ENCODE results near the gene SMOC2.

Gene SMOC2

DNA sequence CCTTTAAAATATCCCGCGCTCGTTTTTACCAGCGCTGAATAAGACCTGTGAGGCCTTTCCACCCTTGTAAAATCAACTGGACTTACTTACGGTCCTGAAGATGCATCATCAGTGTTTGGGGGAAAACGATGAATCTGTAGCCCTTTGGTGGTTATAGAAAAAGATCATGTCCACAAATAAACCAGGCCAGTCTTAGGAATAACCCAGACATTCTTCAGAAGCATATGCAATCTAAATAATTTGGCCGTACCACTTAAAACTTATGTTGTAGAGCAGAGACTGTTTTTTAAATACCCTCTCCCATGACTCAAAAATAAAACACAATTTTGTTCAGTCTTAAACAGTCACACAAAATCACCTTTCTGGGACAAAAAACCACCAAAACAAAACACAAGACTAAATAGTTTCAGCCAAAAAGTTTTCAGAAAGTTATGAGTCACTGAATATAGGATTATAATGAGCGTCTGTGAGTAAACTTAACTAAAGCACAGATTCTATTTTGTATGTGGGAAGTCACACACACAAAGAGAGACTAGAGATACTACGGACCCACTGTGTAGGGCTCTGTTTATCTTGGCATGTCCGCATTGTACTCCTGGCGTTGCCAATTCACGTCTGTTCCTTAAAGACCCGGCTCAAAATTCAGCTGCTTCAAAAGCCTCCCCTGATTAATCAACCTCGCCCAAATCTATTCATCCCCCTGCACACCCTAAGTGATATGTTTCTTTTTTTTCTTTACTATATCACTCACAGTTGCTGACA is 26.5 kb upstream of the SMOC2 start:
- TF ChIP-seq CEBPB (IDR thresholded peaks at IDR 0.05) (no peak), TEAD4 (IDR thresholded peaks at IDR 0.05) (no peak), ZBTB7A (IDR thresholded peaks at IDR 0.05; ENCODE audit: low read depth) (no peak), TCF12 (IDR thresholded peaks at IDR 0.05; ENCODE audit: low read depth) (no peak), RAD21 (IDR thresholded peaks at IDR 0.05; ENCODE audit: low read depth) (no peak), CREB1 (IDR thresholded peaks at IDR 0.05; ENCODE audit: low read depth) (no peak), EGR1 (IDR thresholded peaks at IDR 0.05) (no peak), TAF1 (IDR thresholded peaks at IDR 0.05; ENCODE audit: low read depth) (no peak), FOXM1 (IDR thresholded peaks at IDR 0.05; ENCODE audit: borderline replicate concordance, low read depth) (no peak), YY1 (IDR thresholded peaks at IDR 0.05; ENCODE audit: low read depth) (no peak), NFIC (IDR thresholded peaks at IDR 0.05) (no peak)
- TF ChIP-seq, protein P1, sequence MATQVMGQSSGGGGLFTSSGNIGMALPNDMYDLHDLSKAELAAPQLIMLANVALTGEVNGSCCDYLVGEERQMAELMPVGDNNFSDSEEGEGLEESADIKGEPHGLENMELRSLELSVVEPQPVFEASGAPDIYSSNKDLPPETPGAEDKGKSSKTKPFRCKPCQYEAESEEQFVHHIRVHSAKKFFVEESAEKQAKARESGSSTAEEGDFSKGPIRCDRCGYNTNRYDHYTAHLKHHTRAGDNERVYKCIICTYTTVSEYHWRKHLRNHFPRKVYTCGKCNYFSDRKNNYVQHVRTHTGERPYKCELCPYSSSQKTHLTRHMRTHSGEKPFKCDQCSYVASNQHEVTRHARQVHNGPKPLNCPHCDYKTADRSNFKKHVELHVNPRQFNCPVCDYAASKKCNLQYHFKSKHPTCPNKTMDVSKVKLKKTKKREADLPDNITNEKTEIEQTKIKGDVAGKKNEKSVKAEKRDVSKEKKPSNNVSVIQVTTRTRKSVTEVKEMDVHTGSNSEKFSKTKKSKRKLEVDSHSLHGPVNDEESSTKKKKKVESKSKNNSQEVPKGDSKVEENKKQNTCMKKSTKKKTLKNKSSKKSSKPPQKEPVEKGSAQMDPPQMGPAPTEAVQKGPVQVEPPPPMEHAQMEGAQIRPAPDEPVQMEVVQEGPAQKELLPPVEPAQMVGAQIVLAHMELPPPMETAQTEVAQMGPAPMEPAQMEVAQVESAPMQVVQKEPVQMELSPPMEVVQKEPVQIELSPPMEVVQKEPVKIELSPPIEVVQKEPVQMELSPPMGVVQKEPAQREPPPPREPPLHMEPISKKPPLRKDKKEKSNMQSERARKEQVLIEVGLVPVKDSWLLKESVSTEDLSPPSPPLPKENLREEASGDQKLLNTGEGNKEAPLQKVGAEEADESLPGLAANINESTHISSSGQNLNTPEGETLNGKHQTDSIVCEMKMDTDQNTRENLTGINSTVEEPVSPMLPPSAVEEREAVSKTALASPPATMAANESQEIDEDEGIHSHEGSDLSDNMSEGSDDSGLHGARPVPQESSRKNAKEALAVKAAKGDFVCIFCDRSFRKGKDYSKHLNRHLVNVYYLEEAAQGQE (IDR thresholded peaks at IDR 0.05; ENCODE audit: low read depth), result no peak

DNA sequence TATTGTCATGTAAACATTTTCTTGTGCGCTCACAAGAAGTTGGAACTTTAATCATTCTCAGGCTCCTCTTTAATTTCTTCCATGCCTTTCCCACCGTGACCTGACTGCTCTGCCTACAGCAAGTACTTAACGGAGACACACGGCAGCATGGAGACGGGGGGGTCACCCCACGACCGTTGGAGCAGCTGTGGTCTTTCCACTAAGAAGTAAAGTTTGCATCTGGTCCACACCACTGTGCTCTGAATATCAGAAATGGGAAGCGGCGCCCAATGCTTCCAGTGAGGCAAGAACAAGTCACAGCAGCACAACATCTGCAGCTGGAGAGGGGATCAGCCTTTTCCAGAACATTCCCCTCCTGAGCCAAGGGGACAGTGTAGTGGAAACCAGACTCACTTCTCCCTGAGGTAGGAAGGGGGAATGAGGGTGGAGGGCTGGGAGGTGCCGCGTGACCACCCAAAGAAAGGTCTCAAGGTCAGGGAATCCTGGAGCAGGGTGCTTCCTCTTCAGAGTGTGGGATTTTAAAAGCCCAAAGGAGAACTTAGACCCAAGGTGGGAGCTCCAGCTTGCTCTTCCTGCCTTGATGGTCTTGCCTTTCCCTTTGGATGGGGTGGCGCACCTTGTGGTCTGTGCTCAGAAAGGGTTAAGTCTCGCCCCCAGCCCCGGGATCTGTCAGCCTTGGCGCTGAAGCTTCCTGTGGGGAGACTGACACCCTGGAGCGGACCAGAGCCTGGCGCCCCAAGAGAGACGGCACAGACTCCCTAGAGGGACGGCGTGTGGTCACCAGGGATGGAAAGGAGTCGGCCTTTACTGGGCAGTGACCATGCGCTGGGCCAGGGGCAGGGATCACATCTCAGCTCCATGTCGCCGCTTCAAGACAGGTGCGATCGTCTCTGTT is 25.6 kb upstream of the SMOC2 start:
- TF ChIP-seq TEAD4 (IDR thresholded peaks at IDR 0.05) (no peak), RAD21 (IDR thresholded peaks at IDR 0.05; ENCODE audit: low read depth) (no peak), CREB1 (IDR thresholded peaks at IDR 0.05; ENCODE audit: low read depth) (no peak), CEBPB (IDR thresholded peaks at IDR 0.05) (no peak), FOXM1 (IDR thresholded peaks at IDR 0.05; ENCODE audit: borderline replicate concordance, low read depth) (no peak), EGR1 (IDR thresholded peaks at IDR 0.05) (no peak), ZBTB7A (IDR thresholded peaks at IDR 0.05; ENCODE audit: low read depth) (no peak), EP300 (IDR thresholded peaks at IDR 0.05; ENCODE audit: borderline replicate concordance) (no peak), YY1 (IDR thresholded peaks at IDR 0.05; ENCODE audit: low read depth) (no peak), NFIC (IDR thresholded peaks at IDR 0.05) (no peak), TCF12 (IDR thresholded peaks at IDR 0.05; ENCODE audit: low read depth) (no peak), TAF1 (IDR thresholded peaks at IDR 0.05; ENCODE audit: low read depth) (no peak)
- TF ChIP-seq, protein P1 (IDR thresholded peaks at IDR 0.05; ENCODE audit: low read depth), result no peak
- TF ChIP-seq, protein P2, sequence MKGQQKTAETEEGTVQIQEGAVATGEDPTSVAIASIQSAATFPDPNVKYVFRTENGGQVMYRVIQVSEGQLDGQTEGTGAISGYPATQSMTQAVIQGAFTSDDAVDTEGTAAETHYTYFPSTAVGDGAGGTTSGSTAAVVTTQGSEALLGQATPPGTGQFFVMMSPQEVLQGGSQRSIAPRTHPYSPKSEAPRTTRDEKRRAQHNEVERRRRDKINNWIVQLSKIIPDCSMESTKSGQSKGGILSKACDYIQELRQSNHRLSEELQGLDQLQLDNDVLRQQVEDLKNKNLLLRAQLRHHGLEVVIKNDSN (IDR thresholded peaks at IDR 0.05), result no peak
- TF ChIP-seq, protein P3, sequence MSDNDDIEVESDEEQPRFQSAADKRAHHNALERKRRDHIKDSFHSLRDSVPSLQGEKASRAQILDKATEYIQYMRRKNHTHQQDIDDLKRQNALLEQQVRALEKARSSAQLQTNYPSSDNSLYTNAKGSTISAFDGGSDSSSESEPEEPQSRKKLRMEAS (IDR thresholded peaks at IDR 0.05), result no peak

DNA sequence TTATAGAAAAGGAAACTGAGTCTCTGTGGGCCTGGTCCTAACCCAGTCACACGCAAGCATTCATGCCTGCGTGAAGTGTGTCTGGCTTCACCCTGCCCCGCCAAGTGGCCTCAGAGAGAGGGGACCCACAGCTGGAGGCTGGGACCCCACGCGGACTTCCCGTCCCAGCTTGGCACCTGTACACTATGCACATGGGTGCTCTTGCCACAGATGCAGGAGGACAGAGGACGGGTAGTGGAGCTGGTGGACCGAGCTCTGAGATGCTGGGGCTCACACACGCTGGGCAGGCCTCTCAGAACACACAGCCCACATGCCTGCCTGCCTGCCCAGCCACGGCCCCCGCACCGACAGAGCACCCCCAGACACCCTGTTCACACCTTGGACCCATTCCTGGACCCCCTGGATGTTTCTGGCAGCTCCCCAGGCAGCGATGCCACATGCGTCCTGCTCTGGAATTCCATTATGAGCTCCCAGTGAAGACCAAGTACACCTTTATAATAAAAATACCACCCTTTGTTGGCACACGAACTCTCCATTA is 24.9 kb upstream of the SMOC2 start:
- no peak for TF ChIP-seq CREB1 (IDR thresholded peaks at IDR 0.05; ENCODE audit: low read depth)
- TF ChIP-seq TCF12 (IDR thresholded peaks at IDR 0.05; ENCODE audit: low read depth), result no peak
- no peak for TF ChIP-seq NFIC (IDR thresholded peaks at IDR 0.05)
- TF ChIP-seq, protein P3 (IDR thresholded peaks at IDR 0.05), result no peak
- no peak for TF ChIP-seq FOXM1 (IDR thresholded peaks at IDR 0.05; ENCODE audit: borderline replicate concordance, low read depth)

DNA sequence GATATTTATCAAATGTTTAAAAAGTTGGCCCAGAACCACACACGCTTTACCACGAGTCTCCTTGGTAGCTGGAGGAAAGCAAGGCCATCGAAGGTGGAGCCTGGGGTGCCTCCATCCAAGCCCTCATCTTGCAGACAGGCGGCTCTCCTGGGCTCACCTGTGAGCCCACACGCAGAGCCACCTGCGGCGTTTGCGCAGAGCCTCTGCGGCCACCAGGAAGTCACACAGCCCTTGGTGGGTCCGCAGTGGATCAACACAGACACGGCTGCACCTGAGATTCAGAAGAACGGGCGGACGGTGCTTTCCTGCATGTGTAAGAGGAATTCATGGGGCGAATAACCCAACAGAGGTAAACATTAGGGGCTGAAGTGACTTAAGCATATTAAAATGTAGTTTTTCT is 24.5 kb upstream of the SMOC2 start:
- TF ChIP-seq YY1 (IDR thresholded peaks at IDR 0.05; ENCODE audit: low read depth) (no peak), CREB1 (IDR thresholded peaks at IDR 0.05; ENCODE audit: low read depth) (no peak), NFIC (IDR thresholded peaks at IDR 0.05) (no peak), CEBPB (IDR thresholded peaks at IDR 0.05) (no peak), ZBTB7A (IDR thresholded peaks at IDR 0.05; ENCODE audit: low read depth) (no peak), TCF12 (IDR thresholded peaks at IDR 0.05; ENCODE audit: low read depth) (no peak), RAD21 (IDR thresholded peaks at IDR 0.05; ENCODE audit: low read depth) (no peak), FOXM1 (IDR thresholded peaks at IDR 0.05; ENCODE audit: borderline replicate concordance, low read depth) (no peak), TEAD4 (IDR thresholded peaks at IDR 0.05) (no peak), EP300 (IDR thresholded peaks at IDR 0.05; ENCODE audit: borderline replicate concordance) (no peak)
- TF ChIP-seq, protein P1 (IDR thresholded peaks at IDR 0.05; ENCODE audit: low read depth), result no peak
- TF ChIP-seq, protein P2 (IDR thresholded peaks at IDR 0.05), result no peak
- TF ChIP-seq, protein P3 (IDR thresholded peaks at IDR 0.05), result no peak
